ENCODE results near the gene PKP3. TPM values are rescaled to one million over a fixed set of nuclear protein-coding genes. Genes with fewer than 3 reads are reported as not detected.

The PKP3 gene
- total RNA-seq, 2 experiments from 2014 or later, result not detected

DNA sequence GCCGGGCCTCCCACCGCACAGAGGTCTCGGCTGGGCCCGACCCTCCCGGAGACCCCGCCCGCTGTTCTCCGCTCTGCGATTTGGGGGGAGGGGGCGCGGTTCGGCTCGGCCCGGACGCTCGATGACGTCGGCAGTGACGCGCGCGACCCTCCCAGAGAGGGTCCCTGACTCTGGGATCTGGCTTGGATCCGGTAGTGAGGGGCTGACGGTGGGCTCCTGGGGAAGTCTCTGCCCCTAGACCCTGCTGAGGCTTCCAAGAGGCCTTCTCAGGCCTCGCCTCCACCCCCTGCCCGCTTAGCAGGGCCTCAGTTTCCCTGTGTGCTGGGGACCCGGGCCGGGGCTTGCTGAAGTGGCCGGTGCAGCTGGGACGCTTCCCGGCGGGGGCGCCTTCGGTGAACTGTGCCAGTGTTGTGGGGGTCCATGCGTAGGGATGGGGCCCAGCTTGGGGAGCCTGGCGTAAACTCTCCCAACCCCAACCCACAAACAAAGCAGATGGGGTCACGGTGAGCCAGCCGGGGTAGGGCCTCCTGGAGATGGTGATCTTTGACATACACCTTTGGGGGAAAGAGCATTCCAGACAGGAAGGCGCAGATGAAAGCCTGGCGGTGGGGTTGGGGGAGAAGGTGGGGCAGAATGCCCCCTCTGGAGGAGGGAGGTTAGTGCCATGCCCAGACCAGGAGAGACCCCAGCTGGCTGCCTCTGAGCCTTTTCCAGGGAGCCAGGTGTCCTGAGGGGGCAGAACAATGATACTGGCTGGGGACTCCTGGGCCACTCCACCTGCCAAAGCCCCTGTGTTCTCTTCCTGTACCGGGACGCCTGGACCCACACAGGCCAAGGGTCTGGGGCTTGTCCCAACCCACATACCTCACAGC lies 23.7 kb upstream of the PKP3 start:
- BruUV-seq (replicated peaks), result no TSS peak
- Histone ChIP-seq H3K4me2 (ENCODE audit: low read length) (no peak overlapping the region), H3K9me2 (ENCODE audit: insufficient read depth, low read length) (no peaks in the 10 kb centered on the region), H4K20me1 (ENCODE audit: insufficient read depth, low read length) (no peaks in the 10 kb centered on the region), H3K27ac (ENCODE audit: low read depth, low read length, poor library complexity, severe bottlenecking) (no peak overlapping the region), H3K36me3 (ENCODE audit: insufficient read depth, low read length) (no peaks in the 10 kb centered on the region), H3K4me1 (ENCODE audit: insufficient read depth, low read length, poor library complexity, severe bottlenecking) (no peaks in the 10 kb centered on the region), H3K79me2 (ENCODE audit: insufficient read depth, low read depth, low read length) (no peaks in the 10 kb centered on the region), H2AFZ (ENCODE audit: low read length) (no peak overlapping the region), H3K9me3 (ENCODE audit: low read length) (no peaks in the 10 kb centered on the region), H3K4me3 (ENCODE audit: low read depth, low read length, poor library complexity, severe bottlenecking) (no peak overlapping the region)
- no peak for DNase-seq (ENCODE audit: low spot score)
- intact Hi-C loops (cut with micrococcal nuclease; ENCODE audit: unreplicated experiment), result no loop called here
- no peak for TF ChIP-seq CTCF (conservative IDR thresholded peaks at IDR 0.05; ENCODE audit: low read length)
- no peak for TF ChIP-seq EZH2phosphoT487 (IDR thresholded peaks at IDR 0.05; ENCODE audit: borderline replicate concordance, low read depth, low read length)
- ChIA-PET POLR2A (no interaction called here), CTCF (ENCODE audit: unreplicated experiment) (no interaction called here)

GRCh38 chr11:371051-371450 lies 23.0 kb upstream of the PKP3 start:
- H3K27ac ChIP-seq (ENCODE audit: low read depth, low read length, poor library complexity, severe bottlenecking), result no peak overlapping the region
- no TSS peak for BruUV-seq (replicated peaks)

More at GRCh38 chr11:371051-371450, 23.0 kb upstream of the PKP3 start:
- intact Hi-C loops (cut with micrococcal nuclease; ENCODE audit: unreplicated experiment), result no loop called here
- Histone ChIP-seq H3K4me1 (ENCODE audit: insufficient read depth, low read length, poor library complexity, severe bottlenecking) (no peaks in the 10 kb centered on the region), H3K4me2 (ENCODE audit: low read length) (no peak overlapping the region), H3K9me3 (ENCODE audit: low read length) (no peaks in the 10 kb centered on the region), H3K9me2 (ENCODE audit: insufficient read depth, low read length) (no peaks in the 10 kb centered on the region), H4K20me1 (ENCODE audit: insufficient read depth, low read length) (no peaks in the 10 kb centered on the region), H3K79me2 (ENCODE audit: insufficient read depth, low read depth, low read length) (no peaks in the 10 kb centered on the region), H2AFZ (ENCODE audit: low read length) (no peak overlapping the region), H3K36me3 (ENCODE audit: insufficient read depth, low read length) (no peaks in the 10 kb centered on the region), H3K4me3 (ENCODE audit: low read depth, low read length, poor library complexity, severe bottlenecking) (no peak overlapping the region)
- ChIA-PET CTCF (ENCODE audit: unreplicated experiment) (no interaction called here), POLR2A (no interaction called here)
- TF ChIP-seq EZH2phosphoT487 (IDR thresholded peaks at IDR 0.05; ENCODE audit: borderline replicate concordance, low read depth, low read length), result no peak
- no peak for TF ChIP-seq CTCF (conservative IDR thresholded peaks at IDR 0.05; ENCODE audit: low read length)
- no peak for DNase-seq (ENCODE audit: low spot score)
